Body of pancreas (tissue), 4 donors: ENCODE results near the gene MRPL36. TPM values are rescaled to one million over a fixed set of nuclear protein-coding genes. Genes with fewer than 3 reads are reported as not detected.

Experiments
- ATAC-seq: fragments of 150-250 bp; one replicate; pipeline ENCODE4 v1.9.1; 2016
- DNase-seq, 4 donors: peaks; one replicate each; pipeline ENCODE4 v3.0.0-alpha.2; 2019
- H3K27ac ChIP-seq, 4 donors: fragments of 200-600 bp; sonication (generic); 1 replicate in 3 of 4; 2 replicates in 1 of 4; pipeline versions ENCODE4 v1.5.1 to v1.6.1; 2016 to 2019; ENCODE audit warnings: mild to moderate bottlenecking in 1 of 4, mixed read lengths in 1 of 4, moderate library complexity in 1 of 4
- H3K27me3 ChIP-seq, 2 donors: fragments of 200-600 bp; sonication (generic); one replicate each; pipeline ENCODE4 v1.6.0; 2016; ENCODE audit warnings: mild to moderate bottlenecking in 1 of 2
- H3K36me3 ChIP-seq, 2 donors: fragments of 200-600 bp; sonication (generic); replicated peaks in 1 of 2; 2 replicates each; pipeline ENCODE4 v1.5.1; 2016; ENCODE audit warnings: low read depth in 2 of 2; ENCODE audit not compliant: insufficient read depth in 1 of 2
- H3K4me1 ChIP-seq: fragments of 200-600 bp; sonication (generic); one replicate; pipeline ENCODE4 v1.6.0; 2016
- H3K4me3 ChIP-seq, 2 donors: fragments of 200-600 bp; sonication (generic); 1 replicate in 1 of 2; 2 replicates in 1 of 2; pipeline ENCODE4 v1.5.1; 2016 to 2019
- H3K9me3 ChIP-seq, 3 donors: fragments of 200-600 bp; sonication (generic); 1 replicate in 2 of 3; 2 replicates in 1 of 3; pipeline ENCODE4 v1.5.1; 2016
- CTCF ChIP-seq, 7 experiments: fragments of 450-650 bp in 4 of 7; fragments of 200-600 bp in 3 of 7; sonication (generic) in 3 of 7; IDR thresholded peaks; one replicate each; pipeline ENCODE4 v1.5.1; 2016 to 2019; ENCODE audit warnings: antibody characterized with exemption in 7 of 7
- POLR2A ChIP-seq, 3 donors: fragments of 450-650 bp; IDR thresholded peaks; one replicate each; pipeline ENCODE4 v1.6.1; 2016; ENCODE audit warnings: antibody characterized with exemption in 3 of 3, mild to moderate bottlenecking in 2 of 3
- WGBS, 2 donors: methylation state at CpG; one replicate each; pipeline ENCODE4 v1.1.5; 2017; 5-methylcytosine and 5-hydroxymethylcytosine counted together
- intact Hi-C: fragments of 100-400 bp; cut with DNase I; formaldehyde crosslinking; loops from one replicate; pipeline ENCODE4 v1.15.1; 2023
- total RNA-seq, 2 donors: library from RNA; depleted of rRNA; stranded (reverse); fragments of >200 nt; gene quantifications; one replicate each; pipeline ENCODE4 v1.1.0, GENCODE V29; 2016

MRPL36 gene
- total RNA-seq, 2 donors from 2014 or later = 4.9 to 16.3 TPM

- no peak overlapping the region for H3K27ac ChIP-seq
- TF ChIP-seq CTCF (IDR thresholded peaks at IDR 0.05) (no peak), POLR2A (IDR thresholded peaks at IDR 0.05) (no peak)
- intact Hi-C loops = loop anchor here (10.0 kb wide), 1 partner anchor 275 kb away; no protein-coding TSS in a partner anchor
- DNase-seq (no peak), ATAC-seq (no peak)
- no peak overlapping the region for H3K4me3 ChIP-seq
- no peaks in the 10 kb centered on the region for H3K36me3 ChIP-seq
- 76 to 78% methylated on average over 30 of the region's 30 CpGs for WGBS, 2 donors
- H3K27me3 ChIP-seq = no peaks in the 10 kb centered on the region
- H3K9me3 ChIP-seq = no peaks in the 10 kb centered on the region
- no peaks in the 10 kb centered on the region for H3K4me1 ChIP-seq
These were observed 29.7 kb downstream of the MRPL36 start for GRCh38 chr5:1769752-1770442.

GRCh38 chr5:1769017-1769640 is 30.5 kb downstream of the MRPL36 start:
- TF ChIP-seq POLR2A (IDR thresholded peaks at IDR 0.05) (no peak), CTCF (IDR thresholded peaks at IDR 0.05) (no peak)
- H3K27ac ChIP-seq = no peak overlapping the region
- DNase-seq (no peak), ATAC-seq (no peak)
- no peaks in the 10 kb centered on the region for H3K4me1 ChIP-seq
- WGBS, 2 donors = 79 to 89% methylated on average over 16 to 31 of the region's 54 CpGs
- H3K36me3 ChIP-seq = no peaks in the 10 kb centered on the region
- intact Hi-C loops = loop anchor here (10.0 kb wide), 1 partner anchor 276 kb away; no protein-coding TSS in a partner anchor
- no peak overlapping the region for H3K4me3 ChIP-seq
- H3K9me3 ChIP-seq = no peaks in the 10 kb centered on the region
- no peaks in the 10 kb centered on the region for H3K27me3 ChIP-seq

GRCh38 chr5:1768283-1769000 is 31.2 kb downstream of the MRPL36 start:
- H3K27me3 ChIP-seq = no peaks in the 10 kb centered on the region
- H3K4me1 ChIP-seq = no peaks in the 10 kb centered on the region
- ATAC-seq = no peak
- no peak for DNase-seq
- intact Hi-C loops = loop anchor here (10.0 kb wide), 1 partner anchor 276 kb away; no protein-coding TSS in a partner anchor
- no peaks in the 10 kb centered on the region for H3K9me3 ChIP-seq
- TF ChIP-seq CTCF (IDR thresholded peaks at IDR 0.05) (no peak), POLR2A (IDR thresholded peaks at IDR 0.05) (no peak)
- 71 to 81% methylated on average over 20 to 31 of the region's 35 CpGs for WGBS, 2 donors
- no peak overlapping the region for H3K4me3 ChIP-seq
- H3K36me3 ChIP-seq = no peaks in the 10 kb centered on the region
- H3K27ac ChIP-seq = no peak overlapping the region

- Histone ChIP-seq H3K36me3 (no peaks in the 10 kb centered on the region), H3K27me3 (no peaks in the 10 kb centered on the region), H3K27ac (no peak overlapping the region), H3K4me1 (no peaks in the 10 kb centered on the region), H3K9me3 (no peaks in the 10 kb centered on the region), H3K4me3 (no peak overlapping the region)
- no peak for TF ChIP-seq POLR2A (IDR thresholded peaks at IDR 0.05)
- no peak for TF ChIP-seq CTCF (IDR thresholded peaks at IDR 0.05)
- DNase-seq = no peak
- no peak for ATAC-seq
- WGBS, 2 donors = 57 to 59% methylated on average over 13 to 16 of the region's 16 CpGs
- intact Hi-C loops = loop anchor here (10.0 kb wide), 1 partner anchor 277 kb away; no protein-coding TSS in a partner anchor
These were observed 31.9 kb downstream of the MRPL36 start for GRCh38 chr5:1767524-1768282.
